HG03354 (cell line): Measurements from ENCODE around the gene CDC42EP3.

Experiments used
- ATAC-seq: cut with Tn5 transposase; IDR thresholded peaks from one replicate; pipeline ENCODE4 v1.9.1; 2021; ENCODE audit warnings: mild to moderate bottlenecking; ENCODE audit not compliant: unreplicated experiment, poor library complexity, severe bottlenecking

The CDC42EP3 gene

DNA sequence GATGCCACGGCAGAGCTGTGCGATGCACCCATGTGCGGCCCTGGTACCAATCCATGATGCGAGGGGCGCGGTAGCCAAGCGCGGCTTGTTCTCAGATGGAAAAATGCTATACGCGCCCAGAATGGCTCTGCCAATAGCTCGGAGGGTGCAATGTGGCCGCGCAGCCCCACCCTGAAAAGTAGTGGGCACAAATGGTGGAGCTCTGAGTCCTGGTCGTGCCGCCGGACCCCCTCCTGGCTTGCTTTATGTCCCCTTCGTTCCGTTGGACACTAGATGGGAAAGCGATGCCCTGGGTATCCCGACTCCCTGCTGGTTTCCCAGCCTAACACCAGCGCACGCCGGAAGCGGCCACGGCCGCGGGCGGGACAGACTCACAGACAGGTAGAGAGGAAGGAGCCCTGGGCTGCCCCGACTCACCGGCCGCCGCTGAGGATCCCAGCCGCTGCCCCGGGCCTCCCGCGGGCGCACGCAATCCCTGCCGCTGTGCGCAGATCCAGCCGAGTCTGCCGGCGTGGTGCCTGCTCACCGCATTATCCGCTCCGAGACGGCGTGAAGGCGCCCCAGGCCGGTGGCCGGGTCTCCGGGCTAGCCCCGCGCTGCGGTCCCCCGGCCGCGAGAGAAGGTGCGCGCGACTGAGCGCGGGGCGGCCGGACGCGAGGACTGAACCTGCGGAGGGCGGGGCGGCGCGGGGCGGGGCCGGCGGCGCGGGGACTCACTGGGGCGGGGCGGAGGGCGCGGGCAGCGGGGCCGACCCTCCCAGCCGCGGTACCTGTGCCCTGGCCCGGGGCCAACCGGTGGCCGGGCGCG is at the start of gene CDC42EP3:
CDC42EP3 (minus strand) TSS at position 634 of the 807 bp plus-strand sequence. CDS start 25,055 bp downstream, outside the sequence.
- peak; percentile 49 for ATAC-seq

DNA sequence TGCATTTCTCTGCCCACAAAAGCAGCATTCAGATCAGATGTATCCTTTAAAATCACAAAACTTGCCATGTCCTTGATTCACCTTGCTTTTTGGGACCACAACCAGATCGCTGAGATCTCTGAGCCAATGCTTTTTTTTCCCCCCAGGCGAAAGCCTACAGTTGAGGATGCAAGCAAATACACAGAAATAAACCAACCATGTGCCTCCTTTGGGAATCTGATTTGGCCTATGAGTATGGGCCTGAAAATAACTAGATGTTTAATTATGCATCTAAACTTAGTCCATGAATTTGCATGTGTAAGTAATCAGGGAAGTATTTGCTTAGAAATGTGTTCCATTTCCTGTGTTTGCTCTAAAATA is 49.7 kb upstream of the CDC42EP3 start:
- no peak for ATAC-seq

GRCh38 chr2:37720533-37721200 is 49.2 kb upstream of the CDC42EP3 start:
- no peak for ATAC-seq

DNA sequence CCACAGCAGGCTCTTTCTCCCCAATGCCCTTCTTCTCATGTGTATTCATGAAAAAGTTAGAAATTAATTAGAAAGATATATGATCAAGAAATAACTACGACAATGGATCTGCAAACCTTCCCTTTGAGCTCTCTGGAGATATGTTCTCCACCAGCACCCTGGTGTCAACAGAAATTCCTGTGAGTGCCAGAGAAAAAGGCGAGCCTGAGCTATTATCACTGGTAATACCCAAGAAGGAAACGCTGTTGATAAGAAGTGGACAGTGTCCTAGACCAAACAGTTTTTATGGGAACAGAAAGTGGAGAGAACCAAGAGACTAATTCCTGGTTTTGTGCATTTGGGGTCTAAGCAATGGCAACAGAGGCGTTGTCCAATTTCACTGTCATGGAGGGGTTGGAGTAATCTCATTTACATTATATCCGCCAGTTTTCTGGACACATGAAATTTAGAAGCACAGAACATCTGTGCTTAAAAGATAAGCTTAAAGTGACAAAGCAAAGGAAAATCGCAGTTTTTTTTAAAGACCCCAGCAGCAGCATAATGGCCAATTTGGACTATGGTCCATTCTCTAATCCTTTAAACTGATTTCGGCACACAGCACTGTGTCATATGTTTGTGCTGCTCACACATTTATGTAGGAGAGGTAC is 47.2 kb upstream of the CDC42EP3 start:
- no peak for ATAC-seq

DNA sequence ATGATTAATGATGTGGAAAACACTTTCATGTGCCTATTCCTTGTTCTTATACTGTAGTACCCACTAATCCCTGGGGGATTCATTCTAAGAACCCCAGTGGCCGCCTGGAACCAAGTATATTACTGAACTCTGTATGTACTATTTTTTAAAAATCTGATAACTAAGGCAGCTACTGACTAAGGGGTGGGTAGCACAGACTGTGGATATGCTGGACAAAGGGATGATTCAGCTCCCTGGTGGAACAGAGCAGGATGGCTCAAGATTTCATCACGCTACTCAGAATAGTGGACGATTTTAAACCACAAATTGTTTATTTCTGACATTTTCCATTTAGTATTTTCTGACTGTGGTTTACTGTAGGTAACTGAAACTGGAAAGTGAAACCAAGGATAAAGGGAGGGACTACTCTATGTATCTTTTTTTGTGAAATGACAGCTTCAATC is 41.8 kb upstream of the CDC42EP3 start:
- peak; percentile 55 for ATAC-seq

- ATAC-seq: no peak
Observed at GRCh38 chr2:37711831-37712230, 40.4 kb upstream of the CDC42EP3 start.

GRCh38 chr2:37711308-37711731 is 39.9 kb upstream of the CDC42EP3 start:
- peak; percentile 65 for ATAC-seq

DNA sequence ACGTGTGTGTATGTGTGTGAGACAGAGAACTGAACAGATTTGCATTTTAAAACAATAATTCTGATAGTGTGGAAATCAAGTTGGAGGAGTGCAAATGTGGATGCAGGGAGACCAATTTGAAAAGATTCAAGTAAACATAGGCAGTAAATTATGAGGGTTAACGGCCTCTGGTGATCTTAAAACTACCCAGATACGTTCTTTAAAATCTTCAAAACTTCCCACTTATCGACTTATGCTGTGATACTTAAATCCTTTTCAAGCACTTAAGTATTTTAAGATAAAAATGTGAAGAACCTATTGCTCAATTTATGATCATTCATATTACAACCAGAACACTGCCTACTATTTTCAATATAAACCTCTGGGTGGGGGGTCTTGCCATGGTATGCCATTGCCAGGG is 37.7 kb upstream of the CDC42EP3 start:
- no peak for ATAC-seq

GRCh38 chr2:37708146-37708545 is 36.7 kb upstream of the CDC42EP3 start:
- no peak for ATAC-seq

DNA sequence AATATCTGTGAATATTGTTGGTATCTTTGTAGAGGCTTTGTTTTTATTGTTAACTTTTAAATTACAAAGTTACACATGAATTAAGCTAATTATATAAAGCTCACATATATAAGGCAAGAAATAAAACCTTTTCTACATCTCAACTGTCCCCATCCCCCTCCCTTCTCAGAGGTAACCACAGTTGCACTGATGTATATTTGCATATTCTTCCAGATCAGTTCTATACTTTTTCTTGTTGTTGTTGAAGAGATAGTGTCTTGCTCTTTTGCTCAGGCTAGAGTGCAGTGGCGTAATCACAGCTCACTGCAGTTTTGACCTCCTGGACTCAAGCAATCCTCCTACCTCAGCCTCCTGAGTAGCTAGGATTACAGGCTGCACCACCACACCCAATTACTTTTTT is 36.0 kb upstream of the CDC42EP3 start:
- peak; percentile 62 for ATAC-seq

GRCh38 chr2:37706334-37707183 is 35.1 kb upstream of the CDC42EP3 start:
- no peak for ATAC-seq

DNA sequence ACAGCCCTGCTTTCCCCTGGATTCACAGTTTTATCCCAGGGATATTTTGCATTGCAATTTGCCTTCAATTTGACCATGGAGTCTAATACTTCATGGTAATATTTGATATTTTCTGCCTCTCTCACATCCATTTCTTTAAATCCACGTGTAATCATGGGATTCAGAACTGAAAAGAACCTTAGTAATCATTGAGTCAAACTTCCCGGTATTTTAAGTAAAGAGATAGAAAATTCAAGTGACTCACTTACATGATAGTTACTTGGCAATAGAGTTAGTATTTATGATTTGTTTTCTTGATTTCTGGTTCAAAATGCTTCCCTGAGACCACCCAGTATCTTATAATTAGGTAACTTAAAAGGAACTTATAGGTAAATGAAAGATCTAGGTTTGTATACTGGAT is 33.7 kb upstream of the CDC42EP3 start:
- no peak for ATAC-seq

- no peak for ATAC-seq
Observed at GRCh38 chr2:37698931-37699481, 27.6 kb upstream of the CDC42EP3 start.

DNA sequence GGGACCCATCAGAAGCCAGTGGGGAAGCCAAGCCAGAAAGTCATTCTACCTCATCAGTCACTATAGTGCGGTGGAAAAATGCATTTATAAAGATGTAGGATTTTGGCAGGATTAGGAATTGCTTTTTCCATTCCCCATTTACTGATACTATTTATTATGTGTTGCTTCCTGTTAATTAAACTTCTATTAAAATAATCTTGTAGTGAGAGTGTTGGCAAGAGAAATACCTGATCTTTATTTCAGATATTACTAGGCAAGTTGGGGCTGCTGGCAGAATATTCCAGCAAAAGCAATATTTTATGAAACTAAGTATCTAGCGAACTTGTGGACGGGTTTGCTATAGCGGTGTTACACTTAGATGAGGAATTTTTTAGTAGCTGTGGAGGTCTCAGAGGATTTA is 23.9 kb upstream of the CDC42EP3 start:
- no peak for ATAC-seq

- ATAC-seq: no peak
Observed at GRCh38 chr2:37692711-37693110, 21.3 kb upstream of the CDC42EP3 start.

GRCh38 chr2:37689751-37690150 is 18.3 kb upstream of the CDC42EP3 start:
- no peak for ATAC-seq

- ATAC-seq: no peak
Observed at GRCh38 chr2:37688771-37689468, 17.5 kb upstream of the CDC42EP3 start.

DNA sequence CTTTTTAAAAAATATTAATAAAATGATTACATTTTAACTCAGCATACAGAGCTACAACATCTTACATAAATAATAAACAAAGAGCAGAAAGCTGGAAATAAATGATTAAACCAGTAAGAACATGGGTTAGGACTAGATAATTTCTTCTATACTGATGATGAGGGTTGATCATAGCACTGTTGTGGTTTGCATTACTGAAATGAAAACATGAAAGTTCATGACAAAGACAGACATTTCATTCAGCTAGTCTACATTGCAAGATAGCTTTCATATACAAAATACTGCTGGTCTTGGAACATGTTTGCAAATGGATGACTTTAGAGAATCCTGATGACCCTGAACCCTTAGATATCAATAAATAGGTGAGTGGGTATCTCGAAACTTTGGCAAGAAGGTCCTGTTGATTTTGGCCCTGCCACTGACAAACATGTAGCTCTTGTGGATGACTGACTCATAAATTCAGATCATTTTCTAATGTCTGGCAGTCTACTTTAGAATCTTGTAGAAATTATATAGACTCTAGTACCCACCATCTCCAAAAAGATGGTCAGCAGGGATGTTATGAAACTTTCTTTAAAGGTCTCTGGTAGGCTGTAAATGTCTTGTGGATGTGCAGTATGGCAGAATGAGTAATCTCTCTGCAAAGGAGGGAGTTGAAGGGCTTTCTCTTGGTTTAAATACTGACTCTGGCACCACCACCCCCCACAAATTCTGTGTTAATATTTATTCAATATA is 15.5 kb upstream of the CDC42EP3 start:
- no peak for ATAC-seq
